H9 (cell line): ENCODE data around the gene P3H2. TPM values are rescaled to one million over a fixed set of nuclear protein-coding genes. Genes with fewer than 3 reads are reported as not detected.

Source experiments
- DNase-seq: peaks from one replicate; pipeline ENCODE4 v3.0.0-alpha.2; 2017
- H2AFZ ChIP-seq: one replicate; pipeline ENCODE4 v1.6.1; 2013; ENCODE audit warnings: mild to moderate bottlenecking, low read length, control low read depth, moderate library complexity
- H2AK5ac ChIP-seq: 2 replicates; pipeline ENCODE4 v1.6.1; 2013; ENCODE audit warnings: low read length, control low read depth, mixed read lengths; ENCODE audit not compliant: insufficient read length
- H2BK120ac ChIP-seq: one replicate; pipeline ENCODE4 v1.6.1; 2013; ENCODE audit warnings: low read depth, mild to moderate bottlenecking, low read length, control low read depth, inconsistent platforms; ENCODE audit not compliant: poor library complexity, severe bottlenecking
- H2BK12ac ChIP-seq: 2 replicates; pipeline ENCODE4 v1.6.1; 2013; ENCODE audit warnings: low read length, control low read depth, mixed read lengths, low read depth; ENCODE audit not compliant: insufficient read length
- H2BK15ac ChIP-seq: 2 replicates; pipeline ENCODE4 v1.6.1; 2013; ENCODE audit warnings: low read depth, low read length, control low read depth
- H2BK20ac ChIP-seq: one replicate; pipeline ENCODE4 v1.6.1; 2013; ENCODE audit warnings: low read depth, mild to moderate bottlenecking, low read length, control low read depth, inconsistent platforms; ENCODE audit not compliant: poor library complexity, severe bottlenecking
- H2BK5ac ChIP-seq: 2 replicates; pipeline ENCODE4 v1.6.1; 2013; ENCODE audit warnings: low read length, control low read depth, mixed read lengths; ENCODE audit not compliant: insufficient read length
- H3K14ac ChIP-seq: 2 replicates; pipeline ENCODE4 v1.6.1; 2013; ENCODE audit warnings: low read length, control low read depth; ENCODE audit not compliant: insufficient read depth
- H3K18ac ChIP-seq: 2 replicates; pipeline ENCODE4 v1.6.1; 2013; ENCODE audit warnings: low read depth, mild to moderate bottlenecking, mixed read lengths, low read length, control low read depth; ENCODE audit not compliant: insufficient read length
- H3K23ac ChIP-seq: 2 replicates; pipeline ENCODE4 v1.6.1; 2013; ENCODE audit warnings: low read length, control low read depth, mixed read lengths, low read depth; ENCODE audit not compliant: insufficient read length
- H3K23me2 ChIP-seq: 2 replicates; pipeline ENCODE4 v1.6.1; 2013; ENCODE audit warnings: low read depth, mild to moderate bottlenecking, mixed read lengths, low read length, control low read depth; ENCODE audit not compliant: insufficient read length, poor library complexity, severe bottlenecking
- H3K27ac ChIP-seq: 2 replicates; pipeline ENCODE4 v1.5.1; 2013; ENCODE audit warnings: low read length, control low read depth, mixed read lengths, low read depth; ENCODE audit not compliant: insufficient read length
- H3K27me3 ChIP-seq: 2 replicates; pipeline ENCODE4 v1.6.1; 2013; ENCODE audit warnings: low read length, control low read depth, inconsistent platforms; ENCODE audit not compliant: insufficient read depth
- H3K4ac ChIP-seq: 2 replicates; pipeline ENCODE4 v1.6.1; 2013; ENCODE audit warnings: low read depth, mild to moderate bottlenecking, control low read depth, inconsistent platforms, low read length, moderate library complexity
- H3K4me1 ChIP-seq: 2 replicates; pipeline ENCODE4 v1.6.1; 2013; ENCODE audit warnings: low read length, control low read depth, inconsistent platforms; ENCODE audit not compliant: insufficient read depth
- H3K4me2 ChIP-seq: 2 replicates; pipeline ENCODE4 v1.6.1; 2013; ENCODE audit warnings: low read length, control low read depth, mixed read lengths; ENCODE audit not compliant: insufficient read length, insufficient read depth
- H3K56ac ChIP-seq: 2 replicates; pipeline ENCODE4 v1.6.1; 2013; ENCODE audit warnings: low read depth, mild to moderate bottlenecking, mixed read lengths, low read length, control low read depth; ENCODE audit not compliant: insufficient read length
- H3K79me1 ChIP-seq: 2 replicates; pipeline ENCODE4 v1.6.1; 2013; ENCODE audit warnings: low read depth, mild to moderate bottlenecking, moderate library complexity, low read length, control low read depth, inconsistent platforms; ENCODE audit not compliant: insufficient read depth, poor library complexity, severe bottlenecking
- H3K79me2 ChIP-seq: 2 replicates; pipeline ENCODE4 v1.6.1; 2013; ENCODE audit warnings: low read length, control low read depth, inconsistent platforms; ENCODE audit not compliant: insufficient read depth
- H3K9ac ChIP-seq: 2 replicates; pipeline ENCODE4 v1.6.1; 2013; ENCODE audit warnings: low read length, control low read depth, mixed read lengths; ENCODE audit not compliant: insufficient read length; ENCODE audit errors: extremely low read depth
- H3K9me3 ChIP-seq: one replicate; pipeline ENCODE4 v1.6.1; 2013; ENCODE audit warnings: low read depth, low read length, inconsistent platforms; ENCODE audit not compliant: control insufficient read depth
- H3T11ph ChIP-seq: one replicate; pipeline ENCODE4 v1.6.1; 2013; ENCODE audit warnings: mild to moderate bottlenecking, low read length, control low read depth, inconsistent platforms
- H4K20me1 ChIP-seq: one replicate; pipeline ENCODE4 v1.6.1; 2013; ENCODE audit not compliant: control insufficient read depth, insufficient read length, insufficient read depth
- H4K5ac ChIP-seq: 2 replicates; pipeline ENCODE4 v1.6.1; 2013; ENCODE audit warnings: low read depth, mild to moderate bottlenecking, mixed read lengths, low read length, control low read depth; ENCODE audit not compliant: insufficient read length
- H4K8ac ChIP-seq: replicated peaks from 2 replicates; pipeline ENCODE4 v1.6.1; 2013; ENCODE audit warnings: low read length, control low read depth, mixed read lengths, low read depth; ENCODE audit not compliant: insufficient read length
- H4K91ac ChIP-seq: 2 replicates; pipeline ENCODE4 v1.6.1; 2013; ENCODE audit warnings: low read depth, mild to moderate bottlenecking, moderate library complexity, mixed read lengths, low read length, control low read depth; ENCODE audit not compliant: insufficient read length
- H3K27ac Mint-ChIP-seq, 3 experiments: 2 replicates in 2 of 3; 3 replicates in 1 of 3; pipeline ENCODE4 v1.8.0; 2020 to 2021; ENCODE audit warnings: mixed read lengths in 3 of 3, mild to moderate bottlenecking in 1 of 3, moderate library complexity in 1 of 3
- H3K27me3 Mint-ChIP-seq: 2 replicates; pipeline ENCODE4 v1.8.0; 2021; ENCODE audit warnings: low read depth, mild to moderate bottlenecking, moderate library complexity, mixed read lengths
- H3K36me3 Mint-ChIP-seq, 3 experiments: 2 replicates in 2 of 3; 3 replicates in 1 of 3; pipeline ENCODE4 v1.8.0; 2020 to 2021; ENCODE audit warnings: low read depth in 3 of 3, mixed read lengths in 3 of 3; ENCODE audit not compliant: insufficient read depth in 1 of 3
- H3K4me1 Mint-ChIP-seq, 2 experiments: 2 replicates each; pipeline ENCODE4 v1.8.0; 2020; ENCODE audit warnings: mixed read lengths in 2 of 2
- H3K4me3 Mint-ChIP-seq, 2 experiments: 2 replicates in 1 of 2; 3 replicates in 1 of 2; pipeline ENCODE4 v1.8.0; 2020 to 2021; ENCODE audit warnings: mild to moderate bottlenecking in 2 of 2, mixed read lengths in 2 of 2, moderate library complexity in 1 of 2
- H3K9me3 Mint-ChIP-seq, 2 experiments: 2 replicates in 1 of 2; 3 replicates in 1 of 2; pipeline ENCODE4 v1.8.0; 2020; ENCODE audit warnings: mild to moderate bottlenecking in 2 of 2, mixed read lengths in 2 of 2, moderate library complexity in 1 of 2
- CTCF ChIP-seq: fragments of 200-600 bp; sonication (generic); conservative IDR thresholded peaks from 3 replicates; pipeline ENCODE4 v1.8.0; 2021; ENCODE audit warnings: antibody characterized with exemption, mild to moderate bottlenecking
- WGBS: extraction: QIAGEN DNeasy Blood & Tissue Kit; methylation state at CpG from one replicate; pipeline ENCODE4 v1.1.7; 2013; ENCODE audit warnings: missing lambda C conversion rate, low lambda C conversion rate, mixed read lengths; ENCODE audit not compliant: insufficient read length; ENCODE audit errors: extremely low coverage; 5-methylcytosine and 5-hydroxymethylcytosine counted together
- total RNA-seq: library from RNA; stranded (reverse); gene quantifications from 2 replicates; pipeline ENCODE4 v1.2.1, GENCODE V29; 2021

P3H2 gene
- total RNA-seq, 1 experiment from 2014 or later = 41.5 TPM

DNA sequence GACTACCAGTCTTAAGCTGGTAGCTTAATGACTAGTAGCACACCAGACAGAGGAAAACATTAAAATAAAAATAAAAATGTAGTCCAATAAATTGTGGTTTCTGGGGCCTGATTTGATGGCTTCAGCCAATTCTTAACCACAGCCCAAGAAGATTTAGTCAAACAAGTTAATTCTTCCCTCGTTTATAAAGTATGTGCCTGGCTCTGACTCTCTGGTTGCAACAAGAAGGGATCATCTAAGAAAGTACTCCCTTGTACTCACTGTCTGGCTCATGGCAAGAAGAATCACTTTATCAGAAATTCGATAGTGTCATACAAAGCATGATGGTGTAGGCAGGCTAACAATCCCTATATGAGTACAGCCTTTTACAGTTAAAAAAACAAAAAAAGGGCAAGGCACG is 141.9 kb downstream of the P3H2 start:
- Mint-ChIP-seq H3K27ac (0 out of 7 replicates have a peak overlapping the region, but pooled peaks of 1 of the 3 experiments have one; percentile 68), H3K4me3 (no peak overlapping the region), H3K36me3 (peaks cover 20 to 57% (median 49%) of the 10 kb centered on the region in 3 experiments), H3K9me3 (peaks cover 4 to 5% of the 10 kb centered on the region in 2 experiments; a peak in 3 of 5 replicates), H3K4me1 (peaks cover 20 to 23% of the 10 kb centered on the region in 2 experiments), H3K27me3 (peaks cover 1% of the 10 kb centered on the region; the same call in 1 of the 2 replicates)
- no peaks in the 10 kb centered on the region for H3K27me3 ChIP-seq
- H3K23ac ChIP-seq = no peak overlapping the region
- H3K9ac ChIP-seq = no peak overlapping the region
- H2AK5ac ChIP-seq = no peak overlapping the region
- H2BK15ac ChIP-seq = no peak overlapping the region
- no peak overlapping the region for H3K4ac ChIP-seq
- H3K23me2 ChIP-seq = no peaks in the 10 kb centered on the region
- H3K79me1 ChIP-seq = no peaks in the 10 kb centered on the region
- peaks cover 3% of the 10 kb centered on the region; the same call in 1 of the 2 replicates for H3K4me1 ChIP-seq
- no peak overlapping the region for H3K4me2 ChIP-seq
- H2BK120ac ChIP-seq = no peak overlapping the region
- no peak overlapping the region for H2BK12ac ChIP-seq
- no CpG with 5 or more reads among the region's 3 CpGs for WGBS
- H3K56ac ChIP-seq = no peak overlapping the region
- H3K79me2 ChIP-seq = no peaks in the 10 kb centered on the region
- no peak overlapping the region for H4K5ac ChIP-seq
- no peak for DNase-seq
- no peak overlapping the region for H3K18ac ChIP-seq
- H2BK20ac ChIP-seq = no peak overlapping the region
- no peak overlapping the region for H4K8ac ChIP-seq
- no peaks in the 10 kb centered on the region for H4K20me1 ChIP-seq
- TF ChIP-seq CTCF = no peak
- H2AFZ ChIP-seq = no peak overlapping the region
- no peak overlapping the region for H4K91ac ChIP-seq
- no peak overlapping the region for H2BK5ac ChIP-seq
- no peaks in the 10 kb centered on the region for H3K9me3 ChIP-seq
- H3K14ac ChIP-seq = no peak overlapping the region
- H3K27ac ChIP-seq = no peak overlapping the region
- H3T11ph ChIP-seq = no peak overlapping the region
